ENCODE results near the gene SKAP2. TPM values are rescaled to one million over a fixed set of nuclear protein-coding genes. Genes with fewer than 3 reads are reported as not detected.

Gene SKAP2
- total RNA-seq, 1 donor from 2014 or later = 50.8 TPM

DNA sequence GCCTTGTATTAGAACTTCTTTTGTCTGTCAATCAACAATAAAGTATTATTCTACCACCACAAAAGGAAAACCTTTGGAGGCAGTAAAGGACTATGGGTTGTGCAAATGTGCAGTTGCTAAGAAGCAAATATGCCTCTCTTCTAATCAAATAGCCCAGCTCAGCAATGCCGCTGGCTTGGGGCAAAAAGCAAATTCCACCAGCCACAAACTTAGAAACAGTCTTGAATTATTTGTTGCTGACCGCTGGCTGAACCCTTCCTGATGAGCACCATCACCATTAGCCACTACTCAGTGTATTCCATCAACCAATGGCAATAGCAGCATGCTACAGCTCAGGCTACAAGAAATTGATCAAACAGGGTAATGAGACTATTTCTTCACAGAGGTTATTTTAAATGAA, 51.0 kb downstream of the SKAP2 start:
- Mint-ChIP-seq H3K4me1 (peaks cover 58% of the 10 kb centered on the region), H3K27ac (peak overlapping the region; percentile 93), H3K27me3 (ENCODE audit: low read depth) (no peaks in the 10 kb centered on the region), H3K36me3 (peaks cover 20% of the 10 kb centered on the region), H3K9me3 (peaks cover 8% of the 10 kb centered on the region), H3K4me3 (peak overlapping the region; percentile 7)
- TF ChIP-seq, protein P1, sequence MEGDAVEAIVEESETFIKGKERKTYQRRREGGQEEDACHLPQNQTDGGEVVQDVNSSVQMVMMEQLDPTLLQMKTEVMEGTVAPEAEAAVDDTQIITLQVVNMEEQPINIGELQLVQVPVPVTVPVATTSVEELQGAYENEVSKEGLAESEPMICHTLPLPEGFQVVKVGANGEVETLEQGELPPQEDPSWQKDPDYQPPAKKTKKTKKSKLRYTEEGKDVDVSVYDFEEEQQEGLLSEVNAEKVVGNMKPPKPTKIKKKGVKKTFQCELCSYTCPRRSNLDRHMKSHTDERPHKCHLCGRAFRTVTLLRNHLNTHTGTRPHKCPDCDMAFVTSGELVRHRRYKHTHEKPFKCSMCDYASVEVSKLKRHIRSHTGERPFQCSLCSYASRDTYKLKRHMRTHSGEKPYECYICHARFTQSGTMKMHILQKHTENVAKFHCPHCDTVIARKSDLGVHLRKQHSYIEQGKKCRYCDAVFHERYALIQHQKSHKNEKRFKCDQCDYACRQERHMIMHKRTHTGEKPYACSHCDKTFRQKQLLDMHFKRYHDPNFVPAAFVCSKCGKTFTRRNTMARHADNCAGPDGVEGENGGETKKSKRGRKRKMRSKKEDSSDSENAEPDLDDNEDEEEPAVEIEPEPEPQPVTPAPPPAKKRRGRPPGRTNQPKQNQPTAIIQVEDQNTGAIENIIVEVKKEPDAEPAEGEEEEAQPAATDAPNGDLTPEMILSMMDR (IDR thresholded peaks at IDR 0.05; ENCODE audit: unreplicated experiment) = no peak
- DNase-seq (ENCODE audit: low spot score in 2 of 2, unreplicated experiment in 2 of 2) = peak; percentile 21 to 54

DNA sequence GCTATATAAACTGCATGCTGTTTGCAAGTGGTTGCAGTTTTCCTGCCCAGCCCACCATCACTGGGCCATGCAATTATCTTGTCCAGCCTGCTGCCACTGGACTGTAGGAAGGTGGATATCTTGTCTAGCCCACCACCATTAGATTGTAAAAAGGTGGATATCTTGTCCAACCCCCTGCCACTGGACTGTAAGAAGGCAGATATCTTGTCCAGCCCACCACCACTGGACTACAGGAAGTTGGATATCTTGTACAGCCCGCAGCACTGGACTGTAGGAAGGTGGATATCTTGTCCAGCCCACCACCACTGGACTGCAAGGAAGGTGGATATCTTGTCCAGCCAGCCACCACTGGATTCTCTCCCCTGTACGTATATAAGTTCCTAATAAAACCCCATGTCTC, 69.8 kb downstream of the SKAP2 start:
- Mint-ChIP-seq H3K9me3 (peaks cover 22% of the 10 kb centered on the region), H3K27me3 (ENCODE audit: low read depth) (no peaks in the 10 kb centered on the region), H3K4me3 (no peak overlapping the region), H3K27ac (peak overlapping the region; percentile 50), H3K4me1 (peaks cover 14% of the 10 kb centered on the region), H3K36me3 (peaks cover 28% of the 10 kb centered on the region)
- TF ChIP-seq, protein P1 (IDR thresholded peaks at IDR 0.05; ENCODE audit: unreplicated experiment) = no peak
- no peak for DNase-seq (ENCODE audit: low spot score in 2 of 2, unreplicated experiment in 2 of 2)

DNA sequence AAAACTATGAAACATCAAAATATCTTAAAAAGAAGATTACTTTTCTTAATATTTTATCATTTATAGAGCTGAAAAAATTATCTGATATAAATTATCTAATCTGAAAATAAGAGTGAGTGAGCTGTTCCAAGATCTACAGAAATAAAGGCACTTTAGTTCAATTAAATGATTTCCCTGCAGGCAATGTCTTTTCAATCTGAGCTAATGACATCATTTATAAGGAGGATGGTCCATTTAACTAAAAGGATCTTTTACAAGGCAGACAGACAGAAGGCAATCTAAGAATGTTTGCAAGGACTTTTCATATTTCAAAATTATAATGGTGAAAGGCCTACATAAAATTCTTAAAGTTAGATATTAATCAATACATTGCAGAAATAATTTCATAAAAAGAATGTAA, 71.8 kb downstream of the SKAP2 start:
- H3K9me3 Mint-ChIP-seq = peaks cover 3% of the 10 kb centered on the region
- peak overlapping the region; percentile 24 for H3K27ac Mint-ChIP-seq
- TF ChIP-seq, protein P1 (IDR thresholded peaks at IDR 0.05; ENCODE audit: unreplicated experiment) = no peak
- no peak overlapping the region for H3K4me3 Mint-ChIP-seq
- peaks cover 25% of the 10 kb centered on the region for H3K4me1 Mint-ChIP-seq
- no peaks in the 10 kb centered on the region for H3K27me3 Mint-ChIP-seq (ENCODE audit: low read depth)
- peaks cover 13% of the 10 kb centered on the region for H3K36me3 Mint-ChIP-seq
- DNase-seq (ENCODE audit: low spot score in 2 of 2, unreplicated experiment in 2 of 2) = no peak

DNA sequence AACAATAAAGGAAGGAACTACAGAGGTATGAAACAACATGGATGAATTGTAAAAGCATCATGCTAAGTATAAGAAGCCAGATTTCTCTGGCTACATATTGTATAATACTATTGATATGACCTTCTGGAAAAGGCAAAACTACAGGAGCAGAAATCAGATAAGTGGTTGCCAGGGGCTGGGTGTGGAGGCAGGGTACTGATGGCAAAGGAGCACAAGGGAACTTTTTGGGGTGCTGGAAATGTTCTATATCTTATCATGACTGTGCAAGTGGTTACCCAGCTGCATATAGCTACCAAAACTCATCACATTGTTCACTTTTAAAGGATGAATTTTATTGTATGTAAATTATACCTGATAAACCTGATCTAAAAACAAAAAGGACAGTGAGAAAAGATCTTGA, 72.4 kb downstream of the SKAP2 start:
- Mint-ChIP-seq H3K4me3 (no peak overlapping the region), H3K27ac (no peak overlapping the region), H3K36me3 (peaks cover 9% of the 10 kb centered on the region), H3K27me3 (ENCODE audit: low read depth) (no peaks in the 10 kb centered on the region), H3K4me1 (peaks cover 27% of the 10 kb centered on the region), H3K9me3 (peaks cover 3% of the 10 kb centered on the region)
- DNase-seq (ENCODE audit: low spot score in 2 of 2, unreplicated experiment in 2 of 2) = no peak
- TF ChIP-seq, protein P1 (IDR thresholded peaks at IDR 0.05; ENCODE audit: unreplicated experiment) = no peak

DNA sequence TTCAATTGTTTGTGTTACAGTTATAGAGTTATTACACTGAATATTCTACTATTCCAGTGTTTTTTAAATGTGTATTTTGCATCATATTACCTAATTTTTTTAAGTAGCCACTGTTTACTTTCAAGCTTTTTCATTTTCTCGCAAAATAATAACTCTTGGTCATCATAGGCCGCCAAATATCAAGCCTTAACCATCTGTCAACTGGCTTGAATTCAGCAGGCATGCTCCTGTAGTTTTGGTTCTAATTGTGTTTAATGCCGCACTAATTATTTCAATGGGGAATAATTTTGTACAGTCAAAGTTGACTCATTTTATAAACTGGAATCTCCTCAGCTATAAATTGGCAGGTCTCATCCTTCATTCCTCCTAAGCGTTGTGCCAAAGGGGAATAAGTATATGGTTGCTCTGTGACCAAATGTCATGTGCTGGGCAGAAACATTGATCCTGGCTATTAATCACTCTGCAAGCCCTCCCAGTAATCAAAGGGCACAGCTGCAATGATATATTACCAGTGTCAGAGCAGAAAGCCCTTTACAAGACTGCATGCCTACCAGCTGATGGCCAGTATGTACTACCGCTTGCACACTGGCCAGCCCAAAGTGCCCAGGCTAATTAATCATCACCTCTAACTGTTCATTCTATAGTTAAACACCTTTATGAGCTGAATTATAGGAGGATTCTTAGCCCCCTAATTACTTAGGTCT, 74.8 kb downstream of the SKAP2 start:
- Mint-ChIP-seq H3K4me1 (peaks cover 32% of the 10 kb centered on the region), H3K27ac (no peak overlapping the region), H3K9me3 (no peaks in the 10 kb centered on the region), H3K27me3 (ENCODE audit: low read depth) (no peaks in the 10 kb centered on the region), H3K4me3 (no peak overlapping the region), H3K36me3 (peaks cover 4% of the 10 kb centered on the region)
- TF ChIP-seq, protein P1 (IDR thresholded peaks at IDR 0.05; ENCODE audit: unreplicated experiment) = no peak
- no peak for DNase-seq (ENCODE audit: low spot score in 2 of 2, unreplicated experiment in 2 of 2)

Data from mesothelial cell of epicardium (in vitro differentiated cells).